ENCODE measurements around the gene CDH13.

Gene CDH13

GRCh38 chr16:83737729-83738354, 1111.1 kb downstream of the CDH13 start:
- H3K56ac ChIP-seq (ENCODE audit: low read length), result no peak overlapping the region
- H3K4me3 ChIP-seq (ENCODE audit: low read length), result no peak overlapping the region
- WGBS (ENCODE audit: extremely low coverage, insufficient coverage, low lambda C conversion rate), result no CpG with 5 or more reads among the region's 11 CpGs
- H3K4me1 ChIP-seq (ENCODE audit: control insufficient read depth, low read depth, low read length), result no peaks in the 10 kb centered on the region
- H2BK5ac ChIP-seq (ENCODE audit: low read length), result no peak overlapping the region
- no peak overlapping the region for H3K4ac ChIP-seq (ENCODE audit: low read depth, low read length)
- no peak overlapping the region for H4K8ac ChIP-seq (ENCODE audit: low read depth, low read length)
- H2BK120ac ChIP-seq (ENCODE audit: low read depth, low read length), result no peak overlapping the region
- no peaks in the 10 kb centered on the region for H3K27me3 ChIP-seq (ENCODE audit: insufficient read depth, low read length, poor library complexity)
- no peak overlapping the region for H3K18ac ChIP-seq (ENCODE audit: low read length)
- H2AK5ac ChIP-seq (ENCODE audit: low read length), result no peak overlapping the region
- DNase-seq, result no peak
- no peaks in the 10 kb centered on the region for H3K79me2 ChIP-seq (ENCODE audit: control insufficient read depth, insufficient read depth, low read length)
- H3K79me1 ChIP-seq (ENCODE audit: low read length), result no peaks in the 10 kb centered on the region
- no peak overlapping the region for H3K4me2 ChIP-seq (ENCODE audit: low read length)
- H3K27ac ChIP-seq (ENCODE audit: low read depth, low read length), result no peak overlapping the region
- no peak overlapping the region for H4K5ac ChIP-seq (ENCODE audit: low read length)
- no peak overlapping the region for H3K9ac ChIP-seq (ENCODE audit: low read length)
- H3K36me3 ChIP-seq (ENCODE audit: control insufficient read depth, insufficient read depth, low read length), result no peaks in the 10 kb centered on the region
- H2BK15ac ChIP-seq (replicated peaks; ENCODE audit: low read depth), result no peak overlapping the region
- H3K23ac ChIP-seq (ENCODE audit: low read length), result no peak overlapping the region

- no peaks in the 10 kb centered on the region for H3K4me1 ChIP-seq (ENCODE audit: control insufficient read depth, low read depth, low read length)
- no peaks in the 10 kb centered on the region for H3K27me3 ChIP-seq (ENCODE audit: insufficient read depth, low read length, poor library complexity)
- no peak overlapping the region for H3K18ac ChIP-seq (ENCODE audit: low read length)
- H3K36me3 ChIP-seq (ENCODE audit: control insufficient read depth, insufficient read depth, low read length), result no peaks in the 10 kb centered on the region
- H4K8ac ChIP-seq (ENCODE audit: low read depth, low read length), result no peak overlapping the region
- no CpG with 5 or more reads among the region's 7 CpGs for WGBS (ENCODE audit: extremely low coverage, insufficient coverage, low lambda C conversion rate)
- H3K56ac ChIP-seq (ENCODE audit: low read length), result no peak overlapping the region
- H3K4ac ChIP-seq (ENCODE audit: low read depth, low read length), result no peak overlapping the region
- H3K4me3 ChIP-seq (ENCODE audit: low read length), result no peak overlapping the region
- H2BK120ac ChIP-seq (ENCODE audit: low read depth, low read length), result no peak overlapping the region
- no peak for DNase-seq
- H2BK15ac ChIP-seq (replicated peaks; ENCODE audit: low read depth), result no peak overlapping the region
- no peak overlapping the region for H3K4me2 ChIP-seq (ENCODE audit: low read length)
- H3K23ac ChIP-seq (ENCODE audit: low read length), result no peak overlapping the region
- H3K27ac ChIP-seq (ENCODE audit: low read depth, low read length), result no peak overlapping the region
- H2BK5ac ChIP-seq (ENCODE audit: low read length), result no peak overlapping the region
- H4K5ac ChIP-seq (ENCODE audit: low read length), result no peak overlapping the region
- H3K9ac ChIP-seq (ENCODE audit: low read length), result no peak overlapping the region
- H2AK5ac ChIP-seq (ENCODE audit: low read length), result no peak overlapping the region
- H3K79me2 ChIP-seq (ENCODE audit: control insufficient read depth, insufficient read depth, low read length), result no peaks in the 10 kb centered on the region
- H3K79me1 ChIP-seq (ENCODE audit: low read length), result no peaks in the 10 kb centered on the region
Observed at GRCh38 chr16:83738923-83739503, 1112.2 kb downstream of the CDH13 start.

- no CpG with 5 or more reads among the region's 22 CpGs for WGBS (ENCODE audit: extremely low coverage, insufficient coverage, low lambda C conversion rate)
- DNase-seq, result no peak
Observed at GRCh38 chr16:83742124-83742899, 1115.5 kb downstream of the CDH13 start.

GRCh38 chr16:83743241-83743640, 1116.5 kb downstream of the CDH13 start:
- Histone ChIP-seq H3K56ac (ENCODE audit: low read length) (no peak overlapping the region), H2BK15ac (replicated peaks; ENCODE audit: low read depth) (no peak overlapping the region), H3K36me3 (ENCODE audit: control insufficient read depth, insufficient read depth, low read length) (no peaks in the 10 kb centered on the region), H3K27me3 (ENCODE audit: insufficient read depth, low read length, poor library complexity) (no peaks in the 10 kb centered on the region), H2AK5ac (ENCODE audit: low read length) (no peak overlapping the region), H3K4me3 (ENCODE audit: low read length) (no peak overlapping the region), H3K4ac (ENCODE audit: low read depth, low read length) (no peak overlapping the region), H2BK120ac (ENCODE audit: low read depth, low read length) (no peak overlapping the region), H3K79me1 (ENCODE audit: low read length) (no peaks in the 10 kb centered on the region), H3K79me2 (ENCODE audit: control insufficient read depth, insufficient read depth, low read length) (no peaks in the 10 kb centered on the region), H3K18ac (ENCODE audit: low read length) (no peak overlapping the region), H4K8ac (ENCODE audit: low read depth, low read length) (no peak overlapping the region), H3K4me2 (ENCODE audit: low read length) (no peak overlapping the region), H4K5ac (ENCODE audit: low read length) (no peak overlapping the region), H3K23ac (ENCODE audit: low read length) (no peak overlapping the region), H3K27ac (ENCODE audit: low read depth, low read length) (no peak overlapping the region), H3K4me1 (ENCODE audit: control insufficient read depth, low read depth, low read length) (no peaks in the 10 kb centered on the region), H3K9ac (ENCODE audit: low read length) (no peak overlapping the region), H2BK5ac (ENCODE audit: low read length) (no peak overlapping the region)
- no peak for DNase-seq
- whole genome bisulfite sequencing (ENCODE audit: extremely low coverage, insufficient coverage, low lambda C conversion rate), result no CpG with 5 or more reads among the region's 4 CpGs

More at GRCh38 chr16:83742124-83742899, 1115.5 kb downstream of the CDH13 start:
- Histone ChIP-seq H3K36me3 (ENCODE audit: control insufficient read depth, insufficient read depth, low read length) (no peaks in the 10 kb centered on the region), H3K27me3 (ENCODE audit: insufficient read depth, low read length, poor library complexity) (no peaks in the 10 kb centered on the region), H3K56ac (ENCODE audit: low read length) (no peak overlapping the region), H3K9ac (ENCODE audit: low read length) (no peak overlapping the region), H3K4me1 (ENCODE audit: control insufficient read depth, low read depth, low read length) (no peaks in the 10 kb centered on the region), H4K8ac (ENCODE audit: low read depth, low read length) (no peak overlapping the region), H2BK120ac (ENCODE audit: low read depth, low read length) (no peak overlapping the region), H4K5ac (ENCODE audit: low read length) (no peak overlapping the region), H2BK15ac (replicated peaks; ENCODE audit: low read depth) (no peak overlapping the region), H3K4me3 (ENCODE audit: low read length) (no peak overlapping the region), H2BK5ac (ENCODE audit: low read length) (no peak overlapping the region), H3K4ac (ENCODE audit: low read depth, low read length) (no peak overlapping the region), H3K18ac (ENCODE audit: low read length) (no peak overlapping the region), H3K27ac (ENCODE audit: low read depth, low read length) (no peak overlapping the region), H3K79me1 (ENCODE audit: low read length) (no peaks in the 10 kb centered on the region), H2AK5ac (ENCODE audit: low read length) (no peak overlapping the region), H3K23ac (ENCODE audit: low read length) (no peak overlapping the region), H3K79me2 (ENCODE audit: control insufficient read depth, insufficient read depth, low read length) (no peaks in the 10 kb centered on the region), H3K4me2 (ENCODE audit: low read length) (no peak overlapping the region)

- Histone ChIP-seq H3K4me2 (ENCODE audit: low read length) (no peak overlapping the region), H3K4ac (ENCODE audit: low read depth, low read length) (no peak overlapping the region), H4K5ac (ENCODE audit: low read length) (no peak overlapping the region), H3K79me1 (ENCODE audit: low read length) (no peaks in the 10 kb centered on the region), H3K36me3 (ENCODE audit: control insufficient read depth, insufficient read depth, low read length) (no peaks in the 10 kb centered on the region), H2BK15ac (replicated peaks; ENCODE audit: low read depth) (no peak overlapping the region), H2BK120ac (ENCODE audit: low read depth, low read length) (no peak overlapping the region), H3K9ac (ENCODE audit: low read length) (no peak overlapping the region), H2AK5ac (ENCODE audit: low read length) (no peak overlapping the region), H3K18ac (ENCODE audit: low read length) (no peak overlapping the region), H3K4me1 (ENCODE audit: control insufficient read depth, low read depth, low read length) (no peaks in the 10 kb centered on the region), H3K27ac (ENCODE audit: low read depth, low read length) (no peak overlapping the region), H3K79me2 (ENCODE audit: control insufficient read depth, insufficient read depth, low read length) (no peaks in the 10 kb centered on the region), H3K4me3 (ENCODE audit: low read length) (no peak overlapping the region), H4K8ac (ENCODE audit: low read depth, low read length) (no peak overlapping the region), H2BK5ac (ENCODE audit: low read length) (no peak overlapping the region), H3K27me3 (ENCODE audit: insufficient read depth, low read length, poor library complexity) (no peaks in the 10 kb centered on the region), H3K23ac (ENCODE audit: low read length) (no peak overlapping the region), H3K56ac (ENCODE audit: low read length) (no peak overlapping the region)
- no CpG with 5 or more reads among the region's 6 CpGs for WGBS (ENCODE audit: extremely low coverage, insufficient coverage, low lambda C conversion rate)
- no peak for DNase-seq
Observed at GRCh38 chr16:83743720-83744119, 1117.0 kb downstream of the CDH13 start.

All from mesendoderm (in vitro differentiated cells).